ENCODE results near the gene CDH4. TPM values are rescaled to one million over a fixed set of nuclear protein-coding genes. Genes with fewer than 3 reads are reported as not detected.

Gene CDH4
- total and polyA plus RNA-seq, 2 donors from 2014 or later: 1.1 TPM; not detected in 1

DNA sequence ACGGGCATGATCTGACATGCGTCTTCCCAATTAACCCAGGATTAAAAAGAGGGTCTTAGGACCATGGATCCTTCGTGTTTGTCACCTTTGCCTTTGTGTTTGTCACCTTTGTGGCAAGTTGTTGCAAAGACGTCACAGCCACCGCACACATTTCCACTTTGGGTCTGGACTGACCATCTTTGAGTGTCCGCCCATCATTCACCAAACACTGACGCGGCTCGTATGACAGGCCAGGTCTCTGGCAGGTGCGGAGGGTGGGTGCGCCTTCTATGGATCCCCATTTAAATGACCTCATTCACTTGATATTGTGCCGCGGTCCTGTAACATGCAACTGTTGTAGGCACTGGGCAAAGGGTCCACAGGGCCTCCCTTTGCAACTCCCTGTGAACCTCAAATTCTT, 409.5 kb downstream of the CDH4 start:
- H3K27me3 ChIP-seq (ENCODE audit: control insufficient read depth, insufficient read depth, low read length): no peaks in the 10 kb centered on the region
- no peak for FAIRE-seq
- no peaks in the 10 kb centered on the region for H3K4me1 ChIP-seq (ENCODE audit: control insufficient read depth in 2 of 3, insufficient read depth in 2 of 3, low read depth in 1 of 3, low read length in 3 of 3)
- H3K36me3 ChIP-seq (ENCODE audit: control insufficient read depth in 2 of 3, insufficient read depth in 3 of 3, low read length in 3 of 3): no peaks in the 10 kb centered on the region
- intact Hi-C loops (cut with DNase I): no loop called here
- TF ChIP-seq, protein P1, sequence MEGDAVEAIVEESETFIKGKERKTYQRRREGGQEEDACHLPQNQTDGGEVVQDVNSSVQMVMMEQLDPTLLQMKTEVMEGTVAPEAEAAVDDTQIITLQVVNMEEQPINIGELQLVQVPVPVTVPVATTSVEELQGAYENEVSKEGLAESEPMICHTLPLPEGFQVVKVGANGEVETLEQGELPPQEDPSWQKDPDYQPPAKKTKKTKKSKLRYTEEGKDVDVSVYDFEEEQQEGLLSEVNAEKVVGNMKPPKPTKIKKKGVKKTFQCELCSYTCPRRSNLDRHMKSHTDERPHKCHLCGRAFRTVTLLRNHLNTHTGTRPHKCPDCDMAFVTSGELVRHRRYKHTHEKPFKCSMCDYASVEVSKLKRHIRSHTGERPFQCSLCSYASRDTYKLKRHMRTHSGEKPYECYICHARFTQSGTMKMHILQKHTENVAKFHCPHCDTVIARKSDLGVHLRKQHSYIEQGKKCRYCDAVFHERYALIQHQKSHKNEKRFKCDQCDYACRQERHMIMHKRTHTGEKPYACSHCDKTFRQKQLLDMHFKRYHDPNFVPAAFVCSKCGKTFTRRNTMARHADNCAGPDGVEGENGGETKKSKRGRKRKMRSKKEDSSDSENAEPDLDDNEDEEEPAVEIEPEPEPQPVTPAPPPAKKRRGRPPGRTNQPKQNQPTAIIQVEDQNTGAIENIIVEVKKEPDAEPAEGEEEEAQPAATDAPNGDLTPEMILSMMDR (IDR thresholded peaks at IDR 0.05; ENCODE audit: borderline replicate concordance, extremely low read depth, insufficient read depth): no peak
- H3K9ac ChIP-seq (ENCODE audit: low read length in 3 of 3): no peak overlapping the region
- no peaks in the 10 kb centered on the region for H3K9me3 ChIP-seq (ENCODE audit: control insufficient read depth in 2 of 3, insufficient read depth in 1 of 3, low read length in 3 of 3)
- DNase-seq: no peak
- no peak overlapping the region for H3K27ac ChIP-seq (ENCODE audit: low read depth in 2 of 2, low read length in 2 of 2)
- no peak overlapping the region for H3K4me3 ChIP-seq (ENCODE audit: low read length in 3 of 3)

DNA sequence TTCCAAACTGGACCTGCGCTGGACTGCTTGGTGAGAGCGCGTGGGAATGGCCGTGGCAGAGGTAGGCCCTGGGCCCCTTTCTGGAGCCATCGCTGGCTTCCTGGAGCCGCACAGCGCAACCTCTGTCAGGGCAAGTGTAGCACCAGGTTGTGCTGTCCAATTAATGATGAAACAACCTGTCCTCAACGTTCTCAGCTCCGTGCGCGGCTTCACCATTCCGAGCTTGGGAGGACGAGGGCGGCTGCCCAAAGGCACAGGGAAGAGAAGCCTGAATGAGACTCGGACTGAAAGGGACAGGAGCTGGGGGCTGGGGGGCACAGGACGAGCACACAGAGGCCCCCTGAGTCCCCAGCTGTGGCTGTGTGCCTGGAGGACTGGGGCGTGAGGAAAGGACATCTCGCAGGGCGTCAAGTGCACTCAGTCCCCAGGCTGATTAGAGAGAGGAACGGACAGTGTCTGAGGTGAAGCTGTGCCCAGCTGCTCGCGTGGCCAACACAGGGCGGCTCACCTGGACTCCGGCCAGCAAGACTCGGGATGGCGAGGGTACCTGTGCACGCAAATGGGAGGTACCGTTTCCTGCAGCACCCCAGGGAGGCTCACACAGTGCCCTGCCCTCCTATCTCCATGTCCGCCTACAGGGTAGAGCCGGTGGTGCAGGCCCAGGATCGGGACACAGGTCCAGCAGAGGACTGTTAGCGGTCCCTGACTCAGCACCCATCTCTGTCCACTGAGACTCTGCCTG, 410.3 kb downstream of the CDH4 start:
- H3K9ac ChIP-seq (ENCODE audit: low read length in 3 of 3): no peak overlapping the region
- H3K4me3 ChIP-seq (ENCODE audit: low read length in 3 of 3): no peak overlapping the region
- DNase-seq (no peak), FAIRE-seq (no peak)
- no peak overlapping the region for H3K27ac ChIP-seq (ENCODE audit: low read depth in 2 of 2, low read length in 2 of 2)
- TF ChIP-seq, protein P1 (IDR thresholded peaks at IDR 0.05; ENCODE audit: borderline replicate concordance, extremely low read depth, insufficient read depth): no peak
- no peaks in the 10 kb centered on the region for H3K9me3 ChIP-seq (ENCODE audit: control insufficient read depth in 2 of 3, insufficient read depth in 1 of 3, low read length in 3 of 3)
- intact Hi-C loops (cut with DNase I): no loop called here
- H3K36me3 ChIP-seq (ENCODE audit: control insufficient read depth in 2 of 3, insufficient read depth in 3 of 3, low read length in 3 of 3): no peaks in the 10 kb centered on the region
- no peaks in the 10 kb centered on the region for H3K27me3 ChIP-seq (ENCODE audit: control insufficient read depth, insufficient read depth, low read length)
- H3K4me1 ChIP-seq (ENCODE audit: control insufficient read depth in 2 of 3, insufficient read depth in 2 of 3, low read depth in 1 of 3, low read length in 3 of 3): no peaks in the 10 kb centered on the region

DNA sequence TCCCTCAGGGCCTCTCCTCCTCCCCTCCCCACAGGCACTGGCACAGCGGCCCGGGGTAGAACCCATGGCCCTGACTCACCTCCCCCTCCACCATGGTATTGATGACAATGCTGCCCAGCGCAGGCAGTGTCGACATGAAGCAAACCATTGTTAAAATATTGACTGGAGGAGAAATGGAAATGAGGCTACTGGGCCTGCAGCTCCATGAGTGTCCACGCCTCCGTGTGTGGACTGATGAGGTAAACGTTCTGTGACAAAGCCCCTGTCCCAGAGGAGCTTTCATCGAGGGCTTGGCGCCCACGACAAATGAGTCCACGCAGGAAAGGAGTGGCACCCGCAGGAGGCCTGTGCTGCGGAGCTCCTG, 410.9 kb downstream of the CDH4 start:
- no peaks in the 10 kb centered on the region for H3K36me3 ChIP-seq (ENCODE audit: control insufficient read depth in 2 of 3, insufficient read depth in 3 of 3, low read length in 3 of 3)
- H3K9me3 ChIP-seq (ENCODE audit: control insufficient read depth in 2 of 3, insufficient read depth in 1 of 3, low read length in 3 of 3): no peaks in the 10 kb centered on the region
- H3K9ac ChIP-seq (ENCODE audit: low read length in 3 of 3): no peak overlapping the region
- TF ChIP-seq, protein P1 (IDR thresholded peaks at IDR 0.05; ENCODE audit: borderline replicate concordance, extremely low read depth, insufficient read depth): no peak
- no peak overlapping the region for H3K27ac ChIP-seq (ENCODE audit: low read depth in 2 of 2, low read length in 2 of 2)
- FAIRE-seq (no peak), DNase-seq (no peak)
- no peaks in the 10 kb centered on the region for H3K27me3 ChIP-seq (ENCODE audit: control insufficient read depth, insufficient read depth, low read length)
- intact Hi-C loops (cut with DNase I): no loop called here
- H3K4me3 ChIP-seq (ENCODE audit: low read length in 3 of 3): no peak overlapping the region
- no peaks in the 10 kb centered on the region for H3K4me1 ChIP-seq (ENCODE audit: control insufficient read depth in 2 of 3, insufficient read depth in 2 of 3, low read depth in 1 of 3, low read length in 3 of 3)

Measured in kidney (tissue), 14 donors.